Skeletal muscle satellite cell (primary cell): ENCODE results near the gene ZNF618.
"Not testable (repeated sequence)": the region's sequence is repeated elsewhere in the genome, so short reads cannot be mapped to it uniquely, and the experiment has no call there.

Experiments used
- H3K27me3 ChIP-seq: 2 replicates; pipeline ENCODE4 v1.7.0; 2013; ENCODE audit warnings: low read length; ENCODE audit not compliant: control insufficient read depth, insufficient read depth
- H3K36me3 ChIP-seq: 2 replicates; pipeline ENCODE4 v1.7.0; 2013; ENCODE audit warnings: mild to moderate bottlenecking, control low read depth, low read length; ENCODE audit not compliant: insufficient read depth
- H3K4me1 ChIP-seq: 2 replicates; pipeline ENCODE4 v1.7.0; 2013; ENCODE audit warnings: low read length; ENCODE audit not compliant: control insufficient read depth, insufficient read depth
- H3K4me2 ChIP-seq: 2 replicates; pipeline ENCODE4 v1.7.0; 2013; ENCODE audit warnings: mild to moderate bottlenecking, low read length
- H3K4me3 ChIP-seq: 2 replicates; pipeline ENCODE4 v1.7.0; 2013; ENCODE audit warnings: low read length
- H3K9ac ChIP-seq: 2 replicates; pipeline ENCODE4 v1.7.0; 2013; ENCODE audit warnings: mild to moderate bottlenecking, low read depth, low read length, moderate library complexity
- H3K9me3 ChIP-seq: replicated peaks from 2 replicates; pipeline ENCODE4 v1.7.0; 2013; ENCODE audit warnings: mild to moderate bottlenecking, control low read depth, low read length

The ZNF618 gene

GRCh38 chr9:114077162-114077837 lies 201.2 kb downstream of the ZNF618 start:
- H3K9ac ChIP-seq, result no peak overlapping the region
- H3K9me3 ChIP-seq, result no peaks in the 10 kb centered on the region
- no peak overlapping the region for H3K4me2 ChIP-seq
- H3K36me3 ChIP-seq, result no peaks in the 10 kb centered on the region
- no peak overlapping the region for H3K4me3 ChIP-seq
- peaks cover 50% of the 10 kb centered on the region for H3K27me3 ChIP-seq
- H3K4me1 ChIP-seq, result no peaks in the 10 kb centered on the region

DNA sequence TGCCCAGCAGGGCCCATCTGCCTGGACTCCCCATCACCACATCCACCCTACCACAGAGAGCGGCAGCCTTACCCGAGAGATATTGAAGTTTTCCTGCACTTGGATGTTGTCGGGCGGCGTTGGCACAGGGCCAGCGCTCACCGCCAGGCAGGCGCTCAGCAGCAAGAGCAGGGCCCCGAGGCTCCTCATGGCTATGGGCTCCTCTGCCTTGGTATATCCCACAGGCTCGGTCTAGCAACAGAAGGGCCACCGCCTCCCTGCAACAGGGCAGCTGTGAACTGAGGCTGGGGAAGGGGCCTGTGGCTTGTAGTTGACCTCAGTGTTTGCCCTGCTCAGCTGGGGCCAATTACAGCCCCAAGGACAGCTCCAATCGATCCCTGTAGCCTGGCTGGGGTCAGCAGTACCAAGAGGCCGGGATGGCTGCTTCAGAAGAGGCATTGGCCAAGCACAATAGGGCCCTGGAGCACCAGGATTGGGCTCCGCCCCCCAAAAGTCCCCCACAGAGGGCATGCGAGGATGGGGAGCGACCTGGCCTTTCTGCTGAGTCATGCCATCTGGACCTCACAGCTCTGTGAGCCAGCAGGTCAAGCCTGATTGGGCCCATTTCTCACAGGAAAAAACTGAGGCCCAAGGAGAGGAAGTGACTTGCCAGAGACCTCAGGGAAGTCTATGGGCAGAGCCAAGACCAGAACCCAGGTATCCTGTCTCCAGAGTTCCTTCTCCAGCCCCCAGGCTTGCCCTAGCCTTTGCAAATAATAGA lies 202.1 kb downstream of the ZNF618 start, which contains the start of gene AMBP:
Gene AMBP, minus strand, starts transcription at position 280 of the 760 bp plus-strand sequence. Its CDS starts 91 bp downstream, at position 189.
- Histone ChIP-seq H3K4me3 (no peak within 1 kb of the TSS), H3K4me1 (no peaks in the 10 kb centered on the region), H3K9me3 (no peaks in the 10 kb centered on the region), H3K36me3 (no peaks in the 10 kb centered on the region), H3K9ac (no peak within 1 kb of the TSS), H3K4me2 (no peak within 1 kb of the TSS), H3K27me3 (peaks cover 50% of the 10 kb centered on the region)

DNA sequence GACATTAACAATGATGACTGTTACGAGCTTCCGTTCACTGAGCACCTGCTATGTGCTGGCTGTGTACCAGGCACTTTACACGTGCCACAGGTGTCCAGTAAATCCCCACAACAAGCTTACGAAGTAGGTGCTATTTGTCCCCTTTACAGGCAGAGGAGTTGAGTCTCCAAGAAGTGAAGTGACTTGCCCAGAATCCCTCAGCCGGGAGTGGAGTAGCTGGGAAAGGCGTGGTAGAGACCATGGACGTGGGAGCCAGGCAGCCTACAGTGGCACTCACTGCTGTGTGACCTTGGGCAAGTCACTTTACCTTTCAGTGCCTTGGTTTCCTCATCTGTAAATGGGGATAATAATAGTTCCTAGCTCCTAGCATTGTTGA lies 202.7 kb downstream of the ZNF618 start:
- Histone ChIP-seq H3K4me2 (no peak overlapping the region), H3K4me3 (no peak overlapping the region), H3K9me3 (no peaks in the 10 kb centered on the region), H3K4me1 (no peaks in the 10 kb centered on the region), H3K27me3 (peaks cover 46% of the 10 kb centered on the region), H3K36me3 (no peaks in the 10 kb centered on the region), H3K9ac (no peak overlapping the region)

DNA sequence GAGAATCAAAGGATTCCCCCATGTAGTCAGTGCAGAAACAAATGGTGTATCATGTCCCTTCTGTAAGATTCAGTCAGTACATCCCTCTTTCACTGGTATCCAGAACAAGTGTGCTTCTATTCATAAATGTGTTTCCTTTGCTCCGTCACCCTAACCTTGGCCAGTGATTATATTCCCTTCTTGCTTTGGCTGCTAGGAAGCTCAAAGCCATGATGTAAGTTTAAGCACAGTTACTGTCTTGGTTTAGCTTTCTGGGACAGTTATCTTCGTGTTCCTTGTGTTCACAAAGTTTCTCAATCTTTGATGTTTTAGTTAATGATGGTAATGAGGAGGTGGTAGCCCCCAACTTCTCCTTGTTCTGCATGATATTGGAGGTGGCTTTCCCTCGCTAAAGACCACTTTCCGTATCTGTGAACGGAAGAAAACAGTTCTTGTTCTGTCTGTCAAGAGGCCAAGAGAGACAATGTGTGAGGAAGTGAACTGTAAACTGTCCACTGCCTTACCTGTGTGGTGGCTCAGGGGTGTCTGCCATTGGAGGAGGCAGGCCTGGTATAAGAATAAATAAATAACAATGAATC lies 204.2 kb downstream of the ZNF618 start:
- Histone ChIP-seq H3K27me3 (peaks cover 31% of the 10 kb centered on the region), H3K9ac (no peak overlapping the region)

GRCh38 chr9:114080773-114081440 lies 204.8 kb downstream of the ZNF618 start:
- Histone ChIP-seq H3K4me2 (no peak overlapping the region), H3K9ac (no peak overlapping the region), H3K4me3 (no peak overlapping the region), H3K4me1 (no peaks in the 10 kb centered on the region), H3K27me3 (peaks cover 29% of the 10 kb centered on the region), H3K36me3 (no peaks in the 10 kb centered on the region), H3K9me3 (no peaks in the 10 kb centered on the region)

More for the DNA sequence above, 204.2 kb downstream of the ZNF618 start:
- no peak overlapping the region for H3K4me3 ChIP-seq
- no peaks in the 10 kb centered on the region for H3K36me3 ChIP-seq
- H3K9me3 ChIP-seq, result no peaks in the 10 kb centered on the region
- no peaks in the 10 kb centered on the region for H3K4me1 ChIP-seq
- no peak overlapping the region for H3K4me2 ChIP-seq

GRCh38 chr9:114081441-114082016 lies 205.4 kb downstream of the ZNF618 start:
- H3K27me3 ChIP-seq, result peaks cover 28% of the 10 kb centered on the region
- H3K36me3 ChIP-seq, result no peaks in the 10 kb centered on the region
- H3K4me3 ChIP-seq, result no peak overlapping the region
- no peak overlapping the region for H3K4me2 ChIP-seq
- H3K4me1 ChIP-seq, result no peaks in the 10 kb centered on the region
- H3K9ac ChIP-seq, result no peak overlapping the region
- no peaks in the 10 kb centered on the region for H3K9me3 ChIP-seq

DNA sequence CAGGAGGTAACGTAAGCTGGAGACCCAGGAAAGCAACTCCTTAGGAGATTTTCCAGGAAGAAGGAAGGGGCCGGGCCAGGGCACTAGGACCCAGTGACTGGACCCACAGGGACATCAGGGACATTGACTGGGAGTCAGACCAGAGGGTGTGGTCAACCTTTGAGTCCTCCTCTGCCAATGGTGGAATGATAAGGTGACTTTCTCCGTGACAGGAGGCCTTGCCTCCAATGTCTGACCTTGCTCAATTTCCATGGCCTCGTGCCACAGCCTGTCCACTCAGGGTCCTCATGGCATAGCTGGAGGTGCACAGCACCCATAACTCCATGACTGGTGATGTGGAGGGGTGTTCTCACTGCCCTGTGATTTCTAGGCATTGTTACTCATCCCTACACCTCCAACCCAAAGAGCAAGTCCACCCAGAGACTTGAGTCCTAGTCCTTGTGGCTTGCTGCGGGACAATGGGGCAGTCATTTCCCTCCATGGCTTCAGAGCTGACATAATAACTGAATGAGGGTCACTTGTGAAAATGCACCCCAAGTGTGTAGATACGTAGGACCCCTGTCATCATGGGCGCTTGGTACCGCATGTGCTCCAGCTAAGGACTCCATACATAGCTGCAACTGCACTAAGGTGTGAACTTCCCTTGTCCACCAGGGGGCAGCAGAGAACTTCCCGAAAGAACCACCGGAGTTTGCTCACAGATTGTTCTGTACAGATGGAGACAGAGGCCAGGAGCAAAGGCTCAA lies 206.1 kb downstream of the ZNF618 start:
- H3K4me2 ChIP-seq, result no peak overlapping the region
- no peaks in the 10 kb centered on the region for H3K4me1 ChIP-seq
- H3K27me3 ChIP-seq, result peaks cover 26% of the 10 kb centered on the region
- no peak overlapping the region for H3K4me3 ChIP-seq
- no peaks in the 10 kb centered on the region for H3K9me3 ChIP-seq
- no peak overlapping the region for H3K9ac ChIP-seq
- H3K36me3 ChIP-seq, result no peaks in the 10 kb centered on the region

- not testable (repeated sequence) for H3K9ac ChIP-seq, H3K4me3 ChIP-seq, H3K4me1 ChIP-seq, H3K9me3 ChIP-seq, H3K4me2 ChIP-seq, H3K36me3 ChIP-seq
- H3K27me3 ChIP-seq, result peaks cover 26% of the 10 kb centered on the region
Measured at GRCh38 chr9:114082763-114083412, 206.8 kb downstream of the ZNF618 start.

GRCh38 chr9:114083666-114084065 lies 207.6 kb downstream of the ZNF618 start:
- H3K4me2 ChIP-seq, result no peak overlapping the region
- H3K9ac ChIP-seq, result no peak overlapping the region
- H3K36me3 ChIP-seq, result no peaks in the 10 kb centered on the region
- no peaks in the 10 kb centered on the region for H3K9me3 ChIP-seq
- H3K4me3 ChIP-seq, result no peak overlapping the region
- H3K27me3 ChIP-seq, result peaks cover 31% of the 10 kb centered on the region
- no peaks in the 10 kb centered on the region for H3K4me1 ChIP-seq

DNA sequence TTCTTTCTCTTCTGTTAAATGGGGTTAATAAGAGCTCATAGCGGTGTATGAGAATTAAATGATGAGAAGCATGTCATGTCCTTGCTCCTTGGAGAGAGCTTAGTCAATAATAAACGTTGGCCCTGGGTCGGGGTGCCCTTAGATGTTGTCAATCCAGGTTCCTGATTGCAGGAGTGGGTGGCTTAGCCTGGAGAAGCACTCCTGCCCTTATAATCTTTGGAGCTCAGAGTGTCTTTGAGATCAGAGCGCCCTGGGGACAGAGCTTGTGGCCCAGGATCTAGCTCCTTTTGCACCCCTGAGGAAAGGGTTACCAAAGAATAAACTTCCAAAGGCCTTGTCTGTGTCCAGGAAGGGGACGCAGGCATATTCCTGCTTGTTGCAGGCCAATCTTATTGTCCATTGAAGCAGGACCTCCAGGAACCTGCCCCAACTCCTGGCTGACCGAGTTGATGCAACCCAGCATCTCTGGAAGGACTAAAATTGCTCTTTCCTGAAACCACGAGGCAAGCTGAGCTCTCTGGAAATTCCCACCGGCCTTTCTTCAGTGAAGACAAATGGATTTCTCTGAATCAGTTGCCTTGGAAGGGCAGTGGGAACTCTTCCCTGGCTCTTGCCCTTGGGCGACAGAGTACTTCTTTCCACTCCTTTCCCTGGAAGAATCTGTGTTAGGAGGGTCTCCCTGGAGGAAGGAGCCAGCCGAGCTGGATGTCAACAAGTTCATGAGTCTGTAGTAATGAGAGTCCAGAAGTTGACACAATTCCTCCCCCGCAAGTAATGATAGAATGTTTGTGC lies 208.4 kb downstream of the ZNF618 start:
- Histone ChIP-seq H3K4me3 (no peak overlapping the region), H3K4me2 (no peak overlapping the region), H3K9ac (no peak overlapping the region), H3K27me3 (peaks cover 34% of the 10 kb centered on the region), H3K9me3 (no peaks in the 10 kb centered on the region), H3K36me3 (no peaks in the 10 kb centered on the region), H3K4me1 (no peaks in the 10 kb centered on the region)
